Measurements from ENCODE around the gene KCNG4. TPM values are rescaled to one million over a fixed set of nuclear protein-coding genes. Genes with fewer than 3 reads are reported as not detected.

The KCNG4 gene
- total and polyA plus RNA-seq, 2 of the 8 experiments (the other 6 are each of a cell fraction or from before 2014, with no cell fraction given): not detected

- Histone ChIP-seq H3K18ac (ENCODE audit: extremely low read depth, low read length) (no peak overlapping the region), H2BK12ac (ENCODE audit: low read depth, low read length) (no peak overlapping the region), H3K36me3 (ENCODE audit: control insufficient read depth in 2 of 4, insufficient read depth in 4 of 4, low read length in 3 of 4) (peaks cover 6 to 48% (median 31%) of the 10 kb centered on the region in 4 experiments), H3K4me2 (ENCODE audit: insufficient read depth in 1 of 2, low read depth in 2 of 2, low read length in 2 of 2) (no peak overlapping the region), H3K9me3 (ENCODE audit: insufficient read depth in 2 of 2, low read depth in 1 of 2, low read length in 1 of 2) (no peaks in the 10 kb centered on the region), H3K27ac (ENCODE audit: low read depth, low read length) (no peak overlapping the region), H2AK5ac (ENCODE audit: low read depth, low read length) (no peak overlapping the region), H2BK15ac (ENCODE audit: low read length) (no peak overlapping the region), H3K56ac (replicated peaks; ENCODE audit: insufficient read length, low read depth, low read length) (no peak overlapping the region), H3K4me3 (ENCODE audit: extremely low read depth in 1 of 4, insufficient read depth in 2 of 4, low read depth in 3 of 4, low read length in 4 of 4) (no peak overlapping the region), H4K5ac (ENCODE audit: insufficient read length, low read depth, low read length) (no peak overlapping the region), H4K91ac (replicated peaks; ENCODE audit: insufficient read length, low read length) (no peak overlapping the region), H4K8ac (ENCODE audit: extremely low read depth, insufficient read depth, low read length) (no peak overlapping the region), H4K20me1 (replicated peaks in 1 of 2; ENCODE audit: control insufficient read depth in 1 of 2, insufficient read depth in 2 of 2, low read length in 2 of 2) (peaks cover 8 to 14% of the 10 kb centered on the region in 2 experiments), H3K4me1 (replicated peaks in 1 of 4; ENCODE audit: control insufficient read depth in 3 of 4, insufficient read depth in 4 of 4, low read length in 3 of 4) (no peaks in the 10 kb centered on the region), H3K23ac (ENCODE audit: insufficient read length) (no peak overlapping the region), H2BK120ac (replicated peaks; ENCODE audit: low read depth, low read length) (no peak overlapping the region), H3K79me1 (ENCODE audit: low read depth, low read length) (peaks cover 7% of the 10 kb centered on the region), H3K27me3 (replicated peaks in 1 of 4; ENCODE audit: control insufficient read depth in 3 of 4, extremely low read depth in 1 of 4, insufficient read depth in 3 of 4, low read length in 3 of 4) (no peaks in the 10 kb centered on the region), H2BK5ac (ENCODE audit: low read depth, low read length) (no peak overlapping the region), H3K23me2 (ENCODE audit: low read depth, low read length) (no peaks in the 10 kb centered on the region), H2BK20ac (ENCODE audit: low read length) (no peak overlapping the region), H3K14ac (ENCODE audit: insufficient read length) (no peak overlapping the region), H3K9ac (replicated peaks in 1 of 4; ENCODE audit: extremely low read depth in 1 of 4, low read depth in 3 of 4, low read length in 3 of 4) (no peak overlapping the region), H2AFZ (ENCODE audit: low read length) (no peak overlapping the region), H3K79me2 (ENCODE audit: control insufficient read depth in 1 of 2, insufficient read depth in 2 of 2, low read length in 2 of 2) (peaks cover 0 to 12% of the 10 kb centered on the region in 2 experiments; a peak in 1 of 4 replicates), H3K4ac (replicated peaks; ENCODE audit: insufficient read length, low read depth, low read length) (no peak overlapping the region)
- ChIA-PET POLR2A (ENCODE audit: partially characterized antibody) (interaction anchor here (5.9 kb wide), 1 partner anchor 12 kb away, joined by 35 read pairs; no protein-coding TSS in a partner anchor), CTCF (ENCODE audit: partially characterized antibody) (interaction anchor here (0.8 to 8.9 kb wide), 11 partner anchors 8 to 327 kb away, joined by 3 to 93 read pairs (median 3); partner anchors contain the start of gene TAF1C)
- DNase-seq (ENCODE audit: low read depth in 1 of 2, low spot score in 2 of 2) (no peak), FAIRE-seq (no peak)
- WGBS, 2 experiments (ENCODE audit: extremely low coverage in 1 of 2, insufficient coverage in 1 of 2, insufficient read length in 1 of 2, insufficient replicate concordance in 2 of 2, low coverage in 1 of 2, low lambda C conversion rate in 2 of 2, missing lambda C conversion rate in 1 of 2): 86% methylated on average over 30 of the region's 33 CpGs; no CpG with 5 or more reads in 1 of the 2 experiments
- TF ChIP-seq CHD2 (IDR thresholded peaks at IDR 0.05; ENCODE audit: low read length) (no peak), RBBP5 (IDR thresholded peaks at IDR 0.05; ENCODE audit: borderline replicate concordance, low read depth, low read length) (no peak), NRF1 (IDR thresholded peaks at IDR 0.05; ENCODE audit: low read depth, low read length) (no peak), POLR2A (IDR thresholded peaks at IDR 0.05; ENCODE audit: control extremely low read depth in 1 of 2, low read depth in 2 of 2, low read length in 2 of 2) (no peak), RFX5 (IDR thresholded peaks at IDR 0.05; ENCODE audit: borderline replicate concordance, low read depth, low read length) (no peak), HDAC2 (IDR thresholded peaks at IDR 0.05; ENCODE audit: borderline replicate concordance in 1 of 2, low read depth in 2 of 2, low read length in 2 of 2) (no peak), CBX8 (IDR thresholded peaks at IDR 0.05; ENCODE audit: borderline replicate concordance, low read depth, low read length) (no peak), POLR2AphosphoS5 (IDR thresholded peaks at IDR 0.05; ENCODE audit: low read depth, low read length) (no peak)
These were observed 60.0 kb downstream of the KCNG4 start for GRCh38 chr16:84179612-84180320.

Data from H1 (cell line).